IMR-90 (cell line): Measurements from ENCODE around the gene EEF2K. TPM values are rescaled to one million over a fixed set of nuclear protein-coding genes. Genes with fewer than 3 reads are reported as not detected.

Source experiments
- ATAC-seq: fragments of 200-7000 bp; cut with Tn5 transposase; 2 replicates; pipeline ENCODE4 v1.9.1; 2020; ENCODE audit warnings: low read depth, mild to moderate bottlenecking, moderate library complexity
- BruUV-seq: library from RNA; stranded (reverse); fragments of 400-500 nt; replicated peaks from 2 replicates; lab custom pipeline; 2021; lab: Mats Ljungman, UMichigan
- CTCF ChIA-PET: fragments of 300-600 bp; formaldehyde crosslinking; extraction: SDS; loops from one replicate; lab custom pipeline; 2021; ENCODE audit warnings: antibody characterized with exemption; lab: Yijun Ruan, JAX
- POLR2A ChIA-PET: fragments of 300-600 bp; sonication (Branson Sonifier 250); formaldehyde crosslinking; loops from one replicate; lab custom pipeline; 2022; ENCODE audit warnings: antibody characterized with exemption; ENCODE audit not compliant: unreplicated experiment; lab: Charles Lee
- DNase-seq: peaks from one replicate; pipeline ENCODE4 v3.0.0; 2013
- H2AFZ ChIP-seq: replicated peaks from 2 replicates; pipeline ENCODE3; 2013; ENCODE audit warnings: low read length, mild to moderate bottlenecking; ENCODE audit not compliant: poor library complexity
- H2AK5ac ChIP-seq: 2 replicates; pipeline ENCODE4 v1.6.1; 2013; ENCODE audit warnings: low read depth, low read length, inconsistent platforms
- H2AK9ac ChIP-seq: replicated peaks from 2 replicates; pipeline ENCODE3; 2013; ENCODE audit warnings: mild to moderate bottlenecking, low read depth, low read length, moderate library complexity; ENCODE audit not compliant: poor library complexity
- H2BK120ac ChIP-seq: 2 replicates; pipeline ENCODE4 v1.6.1; 2013; ENCODE audit warnings: low read depth, low read length, inconsistent platforms
- H2BK15ac ChIP-seq: 3 replicates; pipeline ENCODE4 v1.6.1; 2013; ENCODE audit warnings: low read depth, low read length, inconsistent platforms
- H2BK20ac ChIP-seq: 2 replicates; pipeline ENCODE4 v1.6.1; 2013; ENCODE audit warnings: low read depth, mild to moderate bottlenecking, inconsistent platforms, low read length, moderate library complexity
- H2BK5ac ChIP-seq: 2 replicates; pipeline ENCODE4 v1.6.1; 2013; ENCODE audit warnings: mild to moderate bottlenecking, low read depth, low read length, inconsistent platforms; ENCODE audit not compliant: poor library complexity, severe bottlenecking
- H3K14ac ChIP-seq: replicated peaks from 2 replicates; pipeline ENCODE4 v1.6.1; 2013; ENCODE audit warnings: low read depth, low read length, inconsistent platforms
- H3K18ac ChIP-seq: 2 replicates; pipeline ENCODE4 v1.6.1; 2013; ENCODE audit warnings: low read depth, low read length, control low read depth
- H3K23ac ChIP-seq: 2 replicates; pipeline ENCODE4 v1.6.1; 2013; ENCODE audit warnings: low read depth, low read length, inconsistent platforms
- H3K27ac ChIP-seq: 2 replicates; pipeline ENCODE4 v1.5.1; 2013; ENCODE audit warnings: mild to moderate bottlenecking, control low read depth, low read length; ENCODE audit not compliant: insufficient read depth
- H3K27me3 ChIP-seq: 2 replicates; pipeline ENCODE4 v1.6.1; 2013; ENCODE audit warnings: low read length; ENCODE audit not compliant: control insufficient read depth, insufficient read depth
- H3K36me3 ChIP-seq: 2 replicates; pipeline ENCODE4 v1.6.1; 2013; ENCODE audit warnings: low read length, mixed read lengths; ENCODE audit not compliant: control insufficient read depth, insufficient read depth
- H3K4ac ChIP-seq: 2 replicates; pipeline ENCODE4 v1.6.1; 2013; ENCODE audit warnings: low read depth, low read length, inconsistent platforms
- H3K4me1 ChIP-seq: 2 replicates; pipeline ENCODE4 v1.6.1; 2013; ENCODE audit warnings: low read length, mixed read lengths; ENCODE audit not compliant: control insufficient read depth, insufficient read depth
- H3K4me2 ChIP-seq: 2 replicates; pipeline ENCODE4 v1.6.1; 2013; ENCODE audit warnings: low read depth, mild to moderate bottlenecking, control low read depth, low read length, moderate library complexity
- H3K4me3 ChIP-seq: 2 replicates; pipeline ENCODE4 v1.5.1; 2013; ENCODE audit warnings: low read depth, mild to moderate bottlenecking, control low read depth, low read length, moderate library complexity; ENCODE audit not compliant: insufficient read depth
- H3K56ac ChIP-seq: 2 replicates; pipeline ENCODE4 v1.6.1; 2013; ENCODE audit warnings: low read length, inconsistent platforms; ENCODE audit not compliant: insufficient read depth; ENCODE audit errors: extremely low read depth
- H3K79me1 ChIP-seq, 2 experiments: 2 replicates each; pipeline ENCODE4 v1.6.1; 2013; ENCODE audit warnings: low read length in 2 of 2, inconsistent platforms in 1 of 2, low read depth in 1 of 2
- H3K9ac ChIP-seq: 2 replicates; pipeline ENCODE4 v1.6.1; 2013; ENCODE audit warnings: low read depth, low read length, control low read depth
- H3K9me1 ChIP-seq: 2 replicates; pipeline ENCODE4 v1.6.1; 2013; ENCODE audit warnings: low read length, inconsistent platforms; ENCODE audit not compliant: insufficient read depth
- H3K9me3 ChIP-seq: 2 replicates; pipeline ENCODE4 v1.6.1; 2013; ENCODE audit warnings: low read length; ENCODE audit not compliant: control insufficient read depth, insufficient read depth
- H4K20me1 ChIP-seq: 2 replicates; pipeline ENCODE4 v1.6.1; 2013; ENCODE audit warnings: low read length, inconsistent platforms; ENCODE audit not compliant: insufficient read depth
- H4K5ac ChIP-seq: 2 replicates; pipeline ENCODE4 v1.6.1; 2013; ENCODE audit warnings: mild to moderate bottlenecking, low read depth, low read length, control low read depth
- H4K8ac ChIP-seq, 2 experiments: 2 replicates each; pipeline ENCODE4 v1.6.1; 2013; ENCODE audit warnings: low read depth in 2 of 2, low read length in 2 of 2, control low read depth in 1 of 2, inconsistent platforms in 1 of 2
- H4K91ac ChIP-seq: 2 replicates; pipeline ENCODE4 v1.6.1; 2013; ENCODE audit warnings: low read depth, low read length, inconsistent platforms; ENCODE audit not compliant: insufficient read depth
- CEBPB ChIP-seq: IDR thresholded peaks from 2 replicates; pipeline ENCODE4 v1.6.1; 2012; ENCODE audit warnings: low read depth, low read length, improper control_type of control experiment
- CHD1 ChIP-seq: IDR thresholded peaks from 2 replicates; pipeline ENCODE4 v1.6.1; 2012; ENCODE audit warnings: low read depth, low read length, improper control_type of control experiment
- CTCF ChIP-seq: conservative IDR thresholded peaks from 2 replicates; pipeline ENCODE4 v1.5.1; 2012; ENCODE audit warnings: mild to moderate bottlenecking, low read depth, low read length, improper control_type of control experiment
- FOS ChIP-seq: fragments of 150-350 bp; IDR thresholded peaks from 2 replicates; pipeline ENCODE4 v1.6.1; 2016; ENCODE audit warnings: low read depth, low read length
- MAZ ChIP-seq: IDR thresholded peaks from 2 replicates; pipeline ENCODE4 v1.6.1; 2012; ENCODE audit warnings: low read depth, mild to moderate bottlenecking, low read length, improper control_type of control experiment, moderate library complexity, borderline replicate concordance
- MXI1 ChIP-seq: IDR thresholded peaks from 2 replicates; pipeline ENCODE4 v1.6.1; 2012; ENCODE audit warnings: low read depth, mild to moderate bottlenecking, low read length, moderate library complexity, borderline replicate concordance
- NFE2L2 ChIP-seq: fragments of 150-350 bp; IDR thresholded peaks from 2 replicates; pipeline ENCODE4 v1.6.1; 2016; ENCODE audit warnings: low read depth, mild to moderate bottlenecking, low read length
- POLR2A ChIP-seq: IDR thresholded peaks from 2 replicates; pipeline ENCODE4 v1.6.1; 2012; ENCODE audit warnings: mild to moderate bottlenecking, low read depth, low read length
- RAD21 ChIP-seq: IDR thresholded peaks from 2 replicates; pipeline ENCODE4 v1.6.1; 2012; ENCODE audit warnings: low read length, improper control_type of control experiment
- RCOR1 ChIP-seq: IDR thresholded peaks from 2 replicates; pipeline ENCODE4 v1.6.1; 2012; ENCODE audit warnings: mild to moderate bottlenecking, low read length, improper control_type of control experiment; ENCODE audit not compliant: insufficient replicate concordance
- RFX5 ChIP-seq: IDR thresholded peaks from 2 replicates; pipeline ENCODE4 v1.8.0; 2012; ENCODE audit warnings: low read depth, mild to moderate bottlenecking, low read length, moderate library complexity
- SMC3 ChIP-seq: fragments of 150-350 bp; IDR thresholded peaks from 2 replicates; pipeline ENCODE4 v1.6.1; 2016; ENCODE audit warnings: low read depth, mild to moderate bottlenecking, antibody characterized with exemption, low read length, moderate library complexity
- USF2 ChIP-seq: fragments of 150-350 bp; IDR thresholded peaks from 2 replicates; pipeline ENCODE4 v1.6.1; 2017; ENCODE audit warnings: mild to moderate bottlenecking, antibody characterized with exemption, low read length, low read depth
- WGBS, 2 experiments: methylation state at CpG; one replicate each; pipeline versions ENCODE4 v1.1.5 to v1.1.7; 2013; ENCODE audit warnings: missing lambda C conversion rate in 2 of 2; ENCODE audit not compliant: insufficient read length in 1 of 2; ENCODE audit errors: extremely low coverage in 2 of 2; 5-methylcytosine and 5-hydroxymethylcytosine counted together
- dilution Hi-C: fragments of 300-500 bp; cut with HindIII; formaldehyde crosslinking; loops from one replicate; pipeline ENCODE4 v1.14.3; 2018; ENCODE audit warnings: low sequenced_read_pairs; ENCODE audit not compliant: unreplicated experiment
- in situ Hi-C: fragments of 300-500 bp; cut with MboI; formaldehyde crosslinking; loops from 3 replicates; pipeline ENCODE4 v1.14.3; 2019; ENCODE audit warnings: low sequenced_read_pairs, inconsistent platforms, mixed read lengths
- intact Hi-C: fragments of 100-400 bp; cut with micrococcal nuclease; formaldehyde crosslinking; loops from 2 replicates; pipeline ENCODE4 v1.10.0; 2022
- polyA plus RNA-seq, 3 experiments: library from polyadenylated mRNA; depleted of rRNA; stranded (reverse); fragments of >200 nt; gene quantifications; 2 replicates each; pipeline ENCODE4 v1.2.3, GENCODE V29; 2012; ENCODE audit warnings: low replicate concordance in 1 of 3
- total RNA-seq: library from RNA; depleted of rRNA; stranded (reverse); fragments of >200 nt; gene quantifications from 2 replicates; pipeline ENCODE4 v1.2.3, GENCODE V29; 2012

EEF2K gene
- total and polyA plus RNA-seq, 2 of the 4 experiments (the other 2 are of a cell fraction): 9.7 to 16.5 TPM

DNA sequence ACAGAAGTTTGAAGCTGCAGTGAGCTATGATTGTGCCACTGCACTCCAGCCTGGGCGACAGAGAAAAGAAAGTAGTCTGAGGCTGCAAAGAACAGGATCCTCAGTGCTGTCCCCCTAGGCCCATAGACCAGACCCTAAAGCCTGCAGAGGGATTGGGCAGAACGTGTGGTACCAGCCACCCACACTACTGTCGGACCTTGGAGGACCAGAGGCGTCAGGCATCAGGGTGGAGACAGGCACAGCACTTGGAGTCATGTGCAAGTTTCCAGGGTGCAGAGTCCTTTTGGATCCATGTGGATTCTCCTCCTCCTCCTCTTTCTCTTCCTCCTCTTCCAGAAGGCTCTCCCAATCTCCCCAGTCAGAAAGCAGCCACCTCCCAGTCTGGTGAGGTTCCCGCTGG is 41.6 kb upstream of the EEF2K start:
- no peaks in the 10 kb centered on the region for H3K9me1 ChIP-seq
- in situ Hi-C loops (no loop called here), dilution Hi-C loops (no loop called here), intact Hi-C loops (no loop called here)
- POLR2A ChIA-PET: no interaction called here
- H3K23ac ChIP-seq: no peak overlapping the region
- no peak overlapping the region for H2AFZ ChIP-seq
- no peaks in the 10 kb centered on the region for H3K4me1 ChIP-seq
- H3K4me2 ChIP-seq: no peak overlapping the region
- no peak overlapping the region for H4K91ac ChIP-seq
- no TSS peak for BruUV-seq
- H3K27ac ChIP-seq: no peak overlapping the region
- H3K4me3 ChIP-seq: no peak overlapping the region
- H3K36me3 ChIP-seq: no peaks in the 10 kb centered on the region
- no peak overlapping the region for H2BK5ac ChIP-seq
- DNase-seq (no peak), ATAC-seq (no peak)
- WGBS, 2 experiments: 81% methylated on average over 3 of the region's 5 CpGs; no CpG with 5 or more reads in 1 of the 2 experiments
- no peak overlapping the region for H3K56ac ChIP-seq
- H2BK20ac ChIP-seq: no peak overlapping the region
- no peak overlapping the region for H2AK9ac ChIP-seq
- H3K79me1 ChIP-seq: no peaks in the 10 kb centered on the region
- no peak overlapping the region for H3K14ac ChIP-seq
- H4K5ac ChIP-seq: no peak overlapping the region
- H3K4ac ChIP-seq: no peak overlapping the region
- H4K8ac ChIP-seq: no peak overlapping the region
- H2AK5ac ChIP-seq: no peak overlapping the region
- TF ChIP-seq NFE2L2 (no peak), FOS (no peak), RAD21 (no peak), RFX5 (no peak), POLR2A (no peak), RCOR1 (no peak), CHD1 (no peak), MAZ (no peak), CEBPB (no peak), CTCF (no peak), MXI1 (no peak), USF2 (no peak), SMC3 (no peak)
- H4K20me1 ChIP-seq: no peaks in the 10 kb centered on the region
- CTCF ChIA-PET: no interaction called here
- H2BK120ac ChIP-seq: no peak overlapping the region
- no peak overlapping the region for H3K9ac ChIP-seq
- no peak overlapping the region for H2BK15ac ChIP-seq
- no peak overlapping the region for H3K18ac ChIP-seq
- peaks cover 29% of the 10 kb centered on the region for H3K27me3 ChIP-seq
- no peaks in the 10 kb centered on the region for H3K9me3 ChIP-seq
